Muscle of back (tissue), 11 donors: ENCODE data around the gene GPNMB. TPM values are rescaled to one million over a fixed set of nuclear protein-coding genes. Genes with fewer than 3 reads are reported as not detected.

Experiments
- DNase-seq, 3 donors: peaks; one replicate each; pipeline versions ENCODE4 v3.0.0 to v3.0.0-alpha.2; 2013
- polyA plus RNA-seq, 10 donors: library from polyadenylated mRNA; unstranded; fragments of 120-200 nt; gene quantifications; one replicate each; pipeline ENCODE4 v1.2.1, GENCODE V29; 2013; ENCODE audit not compliant: insufficient read length in 10 of 10

The GPNMB gene
- polyA plus RNA-seq, 10 donors: 23.4 to 98.8 (median 52.1) TPM

DNA sequence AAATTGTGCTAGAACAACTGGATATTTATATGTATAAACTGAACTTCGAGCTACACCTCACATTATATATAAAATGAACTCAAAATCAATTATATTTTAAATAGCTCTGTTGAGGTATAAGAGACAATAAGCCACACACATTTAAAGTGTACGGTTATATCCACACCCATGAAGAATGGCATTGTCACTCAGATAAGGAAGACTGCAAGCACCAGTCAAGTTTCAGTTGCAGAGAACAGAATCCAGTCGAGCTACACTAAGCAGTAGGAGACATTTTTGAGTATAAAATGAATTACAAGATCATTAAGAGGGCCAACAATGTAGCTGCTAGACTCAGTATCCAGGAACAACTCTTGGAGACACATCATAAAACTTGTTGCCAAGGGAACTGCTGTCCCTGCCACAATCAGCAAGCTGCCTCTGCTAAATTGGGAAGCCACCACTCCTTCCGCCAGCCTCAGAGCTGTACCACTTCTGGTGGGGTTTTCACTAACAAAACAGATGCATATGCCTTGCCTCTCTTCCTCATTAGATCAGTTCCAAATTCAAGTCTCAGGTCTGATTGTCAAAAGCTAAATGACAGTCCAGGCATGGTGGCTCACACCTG is 19.6 kb upstream of the GPNMB start:
- DNase-seq: no peak

DNA sequence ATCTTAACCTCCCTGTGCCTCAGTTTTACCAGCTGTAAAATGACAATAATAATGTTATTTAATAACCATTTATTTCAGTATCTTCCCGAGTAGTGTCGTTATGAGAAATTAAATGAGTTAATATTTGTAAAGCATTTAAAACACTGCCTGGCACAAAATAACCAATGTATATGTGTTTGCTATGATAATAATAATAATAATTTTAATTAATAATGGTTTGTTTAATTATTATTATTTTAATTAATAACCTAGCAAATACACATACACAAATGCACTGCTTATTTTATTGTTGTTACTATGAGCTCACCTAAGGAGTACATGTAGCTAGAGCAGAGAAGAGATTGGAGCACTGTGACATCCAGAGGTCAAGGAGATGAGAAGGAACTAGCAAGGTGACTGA is 18.2 kb upstream of the GPNMB start:
- DNase-seq: no peak

DNA sequence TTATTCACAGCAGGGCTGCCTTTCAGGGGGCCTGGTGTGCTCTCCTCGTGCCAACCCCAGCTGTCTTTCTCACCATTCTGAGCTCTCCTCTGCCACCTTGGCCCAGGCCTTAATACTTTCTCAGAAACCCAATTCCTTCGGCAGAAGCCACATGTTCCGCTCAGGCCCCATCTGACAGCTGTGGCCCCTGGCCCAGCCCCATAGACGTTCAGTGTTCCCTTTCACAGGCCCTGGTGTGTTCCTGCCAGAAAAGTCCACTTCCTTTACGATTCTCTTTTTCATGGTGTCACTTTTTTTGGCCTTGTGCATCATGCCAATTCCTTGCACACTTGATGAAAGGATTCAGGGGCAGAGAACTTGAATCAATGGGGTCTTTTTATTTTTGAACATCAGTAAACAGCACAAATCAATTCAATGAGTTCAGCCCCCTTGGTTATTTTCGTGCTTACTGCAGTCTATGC is 15.9 kb upstream of the GPNMB start:
- DNase-seq: no peak

DNA sequence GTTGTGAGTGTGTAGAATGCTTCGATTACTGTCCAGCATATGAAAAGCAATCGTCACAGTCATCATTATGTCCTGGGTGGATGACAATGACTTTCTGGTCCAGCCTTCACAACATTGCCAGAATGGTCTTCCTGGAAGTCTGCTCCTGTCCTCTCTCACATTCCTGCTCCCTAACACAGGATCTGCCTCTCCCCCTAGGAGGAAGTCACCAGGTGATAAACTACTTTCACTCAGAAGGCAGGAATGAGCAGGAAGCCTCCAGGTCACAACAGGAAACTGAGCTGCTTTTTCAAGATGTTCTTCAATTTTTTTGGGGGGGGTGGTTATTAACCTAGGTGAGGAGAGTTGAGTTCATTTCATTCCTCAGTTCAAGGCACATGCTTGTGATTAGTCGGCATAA is 13.6 kb upstream of the GPNMB start:
- no peak for DNase-seq

DNA sequence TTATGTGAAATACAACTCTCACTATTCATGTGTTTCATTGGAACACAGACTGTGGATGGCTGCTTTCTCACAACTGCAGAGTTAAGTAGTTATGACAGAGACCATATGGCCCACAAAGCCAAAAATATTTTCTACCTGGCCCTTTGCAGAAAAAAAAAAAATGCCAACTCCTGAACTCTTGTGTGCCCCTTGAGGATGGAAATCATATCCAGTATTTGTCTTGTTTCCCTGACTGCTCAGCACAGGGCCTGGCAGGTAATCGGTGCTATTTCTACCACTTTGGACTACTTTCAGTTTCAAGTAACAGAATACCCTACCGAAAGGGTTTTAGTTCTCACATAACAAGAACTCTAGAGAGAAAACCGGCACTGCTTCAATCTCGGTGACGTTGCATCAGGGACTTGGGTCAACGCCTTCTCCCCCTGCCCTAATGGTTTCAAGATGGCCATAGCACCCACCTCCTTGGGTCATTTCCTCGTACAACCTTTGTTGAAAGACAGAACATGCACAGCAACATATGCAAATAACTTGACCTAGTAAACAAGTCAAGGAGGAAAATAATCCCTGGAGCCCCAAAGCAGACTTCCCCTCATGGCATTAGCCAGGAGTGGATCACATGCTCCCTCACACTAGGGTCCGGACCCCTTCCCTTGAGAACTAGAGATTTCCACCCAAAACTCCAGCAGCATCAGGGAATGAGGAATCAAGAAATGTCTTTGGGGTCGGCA is 11.8 kb upstream of the GPNMB start:
- no peak for DNase-seq

DNA sequence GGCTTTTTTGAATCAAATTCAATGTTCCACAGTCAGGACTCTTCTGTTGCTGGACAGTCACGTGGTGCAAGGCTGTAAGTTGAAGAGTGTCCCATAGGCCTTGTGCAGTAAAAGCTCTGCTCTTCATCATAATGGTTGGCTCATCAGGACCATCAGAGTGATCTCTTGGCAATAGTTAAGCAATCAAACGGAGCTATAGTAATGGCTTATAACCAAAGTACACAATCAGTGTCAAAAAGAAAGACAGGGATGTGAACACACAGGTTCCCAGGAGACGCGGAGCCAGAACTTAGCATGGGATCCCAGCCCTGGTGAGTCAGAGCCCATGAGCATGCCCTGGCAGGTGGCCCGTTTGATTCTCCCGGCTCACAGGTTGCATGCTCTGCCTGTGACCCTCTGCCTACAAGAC is 10.8 kb upstream of the GPNMB start:
- DNase-seq: no peak

DNA sequence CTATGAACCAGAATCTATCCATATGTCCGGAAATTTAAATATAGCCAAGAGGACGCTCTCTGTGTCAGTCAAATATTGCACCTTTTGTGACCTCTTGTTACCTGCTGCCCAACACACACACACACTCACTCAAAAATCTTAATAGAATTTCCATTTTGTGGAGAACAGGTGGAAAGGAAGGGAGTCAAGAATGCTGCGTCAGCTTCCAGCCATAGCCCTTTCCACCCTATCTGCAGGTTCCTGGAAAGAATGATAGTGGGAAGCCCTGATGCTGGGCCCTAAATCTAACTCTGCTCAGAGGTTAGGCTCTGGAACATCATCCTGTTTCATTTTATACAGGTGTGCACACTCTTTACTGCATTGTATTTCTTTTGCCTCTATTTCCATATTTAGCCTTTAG is 9.6 kb upstream of the GPNMB start:
- no peak for DNase-seq

DNA sequence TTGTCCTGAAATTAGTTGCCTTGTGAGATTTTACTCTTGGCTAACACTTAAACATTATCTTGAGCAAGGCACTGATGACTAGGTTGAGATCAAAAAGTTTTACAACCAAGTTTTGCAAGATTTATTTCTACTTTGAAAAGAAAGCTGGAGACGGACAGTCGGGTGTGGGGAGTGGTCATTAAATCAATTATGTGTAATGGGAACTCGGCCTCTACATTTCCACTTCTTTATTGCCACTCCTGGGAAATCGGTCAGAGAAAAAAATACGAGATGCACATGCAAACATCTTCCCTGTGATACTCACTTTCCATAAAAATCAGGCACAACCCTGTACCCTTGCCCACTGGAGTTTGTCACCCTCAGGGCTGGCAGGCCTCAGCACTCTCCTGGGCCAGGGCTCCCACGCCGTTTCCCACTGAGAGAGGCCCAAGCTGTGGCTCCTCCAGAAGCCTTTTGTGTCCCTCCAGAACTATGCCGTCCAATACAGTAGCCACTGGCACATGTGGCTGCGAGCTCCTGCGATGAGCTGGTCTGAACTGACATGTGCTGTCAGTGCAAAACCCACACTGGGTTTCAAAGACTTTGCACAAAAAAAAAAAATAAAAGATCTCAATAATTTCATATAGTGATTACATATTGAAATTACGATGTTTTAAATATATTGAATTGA is 7.5 kb upstream of the GPNMB start:
- DNase-seq: no peak

DNA sequence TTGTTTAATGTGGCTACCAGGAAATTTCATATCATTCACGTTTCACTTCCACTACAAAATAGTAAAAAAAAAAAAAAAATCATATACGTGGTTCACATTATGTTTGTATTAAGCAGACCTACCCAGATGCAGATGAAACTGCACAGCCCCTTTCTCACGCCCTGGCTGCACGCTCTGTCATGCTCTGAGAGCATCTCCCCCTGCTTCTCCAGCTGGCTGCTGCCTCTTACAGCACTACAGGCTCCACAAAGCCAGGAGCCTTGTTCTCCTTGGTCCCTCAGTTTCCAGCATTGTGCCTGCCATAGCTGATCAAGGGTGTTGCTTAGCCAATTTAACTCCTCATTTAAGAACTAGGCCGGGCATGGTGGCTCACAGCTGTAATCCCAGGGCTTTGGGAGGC is 6.9 kb upstream of the GPNMB start:
- DNase-seq: no peak

DNA sequence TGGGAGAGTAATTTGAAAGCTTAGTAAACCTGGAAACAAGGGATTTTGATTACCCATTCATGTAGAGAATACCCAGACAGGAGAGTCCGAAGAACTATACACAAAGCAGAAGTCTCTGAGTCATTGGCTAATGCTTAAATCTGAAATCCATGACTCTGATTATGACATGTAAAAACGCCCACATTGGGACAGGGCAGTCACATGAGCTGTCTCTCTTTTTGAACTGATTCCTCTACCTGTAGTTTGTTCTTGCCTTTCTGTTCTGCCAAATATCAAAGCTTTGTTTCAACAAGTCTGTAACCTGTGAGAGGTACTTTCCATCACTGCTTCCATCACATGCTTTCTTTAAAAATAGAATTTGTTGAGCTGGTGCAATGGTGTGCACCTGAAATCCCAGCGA is 4.3 kb upstream of the GPNMB start:
- no peak for DNase-seq

DNA sequence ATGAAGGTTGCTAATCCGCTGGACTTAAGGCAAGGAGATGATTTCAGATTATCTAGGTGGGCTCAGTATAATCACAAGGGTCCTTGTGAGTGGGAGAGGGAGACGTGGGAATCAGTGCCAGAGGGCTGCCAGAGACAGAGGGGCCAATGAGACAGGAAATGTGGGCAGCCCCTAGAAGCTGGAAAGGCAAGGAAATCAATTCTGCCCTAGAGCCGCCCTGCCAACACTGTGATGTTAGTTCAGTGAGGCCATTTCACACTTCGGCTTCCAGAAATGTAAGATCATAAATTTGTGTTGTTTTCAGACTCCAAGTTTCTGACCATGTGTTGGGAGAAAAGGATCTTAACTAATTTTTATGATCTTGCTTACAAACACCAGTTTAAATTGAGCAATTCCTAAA is 3.6 kb upstream of the GPNMB start:
- DNase-seq: no peak

DNA sequence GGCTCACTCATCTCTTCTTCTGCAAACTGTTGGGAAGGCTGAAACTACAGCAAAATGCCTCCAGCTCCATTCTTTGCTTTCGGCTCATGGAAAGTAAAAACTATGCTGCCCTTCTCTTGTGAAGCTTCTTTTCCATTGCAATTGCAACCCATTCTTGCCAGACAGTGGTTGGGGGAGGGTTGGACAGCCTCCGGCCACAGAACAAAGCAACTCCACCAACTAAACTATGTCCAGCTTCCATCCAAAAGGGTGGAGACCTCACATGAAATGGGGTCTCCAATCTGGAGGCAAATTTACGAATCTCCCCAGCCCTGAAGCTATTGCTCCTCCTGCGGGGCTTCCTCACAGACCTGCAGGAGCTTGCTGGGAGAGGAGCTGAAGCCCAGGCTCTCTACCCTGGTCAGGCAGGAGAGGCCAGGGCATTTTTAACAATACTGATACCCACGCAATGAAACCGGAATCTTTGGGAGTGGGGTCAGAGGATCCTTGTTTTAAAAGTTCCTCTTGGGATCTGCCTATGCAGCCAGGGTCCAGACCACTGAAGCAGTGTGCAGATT is 549 bp downstream of the GPNMB start:
- peak in 2 of 3 donors; percentile 37 to 78 for DNase-seq

DNA sequence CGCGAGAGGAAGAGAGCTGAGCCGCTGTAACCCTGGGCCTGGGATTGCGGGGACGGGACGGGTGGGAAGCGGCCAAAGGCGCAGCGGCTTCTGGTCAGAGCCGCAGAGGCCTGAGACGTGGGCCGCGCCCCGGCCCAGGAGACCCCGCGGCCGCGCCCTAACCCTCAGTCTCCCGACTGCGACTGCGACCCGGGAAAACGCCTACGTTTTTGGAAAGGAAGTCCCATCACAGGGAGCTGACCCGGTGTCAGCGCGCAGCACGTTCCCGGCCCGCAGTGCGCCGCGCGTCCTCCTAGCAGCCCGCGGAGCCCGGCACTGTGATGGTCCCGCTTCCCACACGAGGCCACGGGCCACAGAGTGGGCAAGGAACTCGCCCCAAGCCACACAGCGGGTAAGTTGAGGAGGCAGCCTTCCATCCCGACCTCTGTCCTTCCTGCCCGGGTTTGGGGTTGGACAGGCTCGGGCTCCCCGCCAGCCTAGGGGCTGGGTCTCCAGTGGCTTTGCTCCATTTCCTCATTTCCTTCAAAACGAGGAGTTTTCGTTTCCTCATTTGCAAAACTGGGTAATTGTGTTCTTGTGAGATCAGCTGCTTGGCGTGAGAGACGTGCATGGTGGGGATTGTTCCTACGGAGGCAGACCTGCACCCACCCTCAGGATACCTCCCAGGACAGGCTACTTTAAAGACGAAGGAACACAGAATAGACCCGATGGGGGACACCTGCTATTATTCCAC is 1.2 kb downstream of the GPNMB start:
- DNase-seq: peak in 2 of 3 donors; percentile 54 to 81

DNA sequence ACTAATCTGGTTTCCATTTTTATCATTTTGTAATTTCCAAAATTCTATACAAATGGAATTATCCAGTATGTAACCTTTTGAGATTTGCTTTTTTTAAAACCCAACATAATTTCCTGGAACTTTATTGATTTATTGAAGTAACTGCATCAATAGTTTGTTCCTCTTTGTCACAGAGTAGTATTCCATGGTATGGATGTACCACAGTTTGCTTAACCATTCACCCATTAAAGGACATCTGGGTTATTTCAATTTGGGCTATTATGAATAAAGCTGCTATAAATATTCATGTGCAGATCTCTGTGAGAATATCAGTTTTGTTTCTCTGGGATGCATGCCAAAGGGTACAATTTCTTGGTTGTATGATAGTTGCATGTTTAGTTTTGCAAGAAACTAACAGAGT is 2.9 kb downstream of the GPNMB start:
- DNase-seq: no peak

DNA sequence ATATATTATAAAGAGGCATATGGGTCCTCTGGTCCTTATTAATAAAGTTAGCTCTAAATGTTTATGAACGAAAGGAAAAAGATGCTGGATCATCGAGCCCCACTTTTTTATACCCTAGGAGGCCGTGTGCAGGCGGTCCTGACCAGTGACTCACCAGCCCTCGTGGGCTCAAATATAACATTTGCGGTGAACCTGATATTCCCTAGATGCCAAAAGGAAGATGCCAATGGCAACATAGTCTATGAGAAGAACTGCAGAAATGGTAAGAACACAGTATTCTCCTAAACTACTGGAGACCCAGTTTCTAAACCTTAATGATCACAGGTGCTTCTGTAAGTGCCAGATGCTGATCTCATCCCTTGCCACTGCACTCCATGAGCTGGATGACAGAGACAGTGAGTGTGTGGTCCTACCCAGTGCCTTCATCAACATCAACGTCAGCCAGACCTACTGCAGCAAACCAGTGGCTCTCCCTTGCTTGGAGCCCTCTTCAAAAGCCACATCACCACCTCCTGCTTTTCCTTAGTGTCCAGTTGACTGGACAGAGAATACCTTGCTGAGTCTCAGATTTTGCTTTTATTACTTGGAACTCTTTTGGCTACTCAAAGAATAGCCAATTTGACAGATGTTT is 7.6 kb downstream of the GPNMB start:
- DNase-seq: no peak

DNA sequence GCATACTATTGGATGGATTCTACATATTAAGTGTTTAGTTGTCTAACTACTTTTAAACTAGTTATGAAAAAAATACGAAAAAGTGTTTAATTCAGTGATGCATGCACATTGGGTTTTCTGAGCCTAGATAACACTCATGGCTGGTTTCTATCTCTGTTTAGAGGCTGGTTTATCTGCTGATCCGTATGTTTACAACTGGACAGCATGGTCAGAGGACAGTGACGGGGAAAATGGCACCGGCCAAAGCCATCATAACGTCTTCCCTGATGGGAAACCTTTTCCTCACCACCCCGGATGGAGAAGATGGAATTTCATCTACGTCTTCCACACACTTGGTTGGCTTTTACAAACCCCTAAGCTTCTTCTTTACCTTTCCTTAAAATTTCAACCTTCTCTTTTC is 10.2 kb downstream of the GPNMB start:
- no peak for DNase-seq

DNA sequence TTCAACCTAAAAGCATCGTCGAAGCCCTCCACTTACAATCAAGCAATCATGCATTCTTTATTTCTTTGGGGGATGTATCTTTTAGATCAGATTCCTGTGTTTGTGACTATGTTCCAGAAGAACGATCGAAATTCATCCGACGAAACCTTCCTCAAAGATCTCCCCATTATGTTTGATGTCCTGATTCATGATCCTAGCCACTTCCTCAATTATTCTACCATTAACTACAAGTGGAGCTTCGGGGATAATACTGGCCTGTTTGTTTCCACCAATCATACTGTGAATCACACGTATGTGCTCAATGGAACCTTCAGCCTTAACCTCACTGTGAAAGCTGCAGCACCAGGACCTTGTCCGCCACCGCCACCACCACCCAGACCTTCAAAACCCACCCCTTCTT is 13.8 kb downstream of the GPNMB start:
- no peak for DNase-seq

DNA sequence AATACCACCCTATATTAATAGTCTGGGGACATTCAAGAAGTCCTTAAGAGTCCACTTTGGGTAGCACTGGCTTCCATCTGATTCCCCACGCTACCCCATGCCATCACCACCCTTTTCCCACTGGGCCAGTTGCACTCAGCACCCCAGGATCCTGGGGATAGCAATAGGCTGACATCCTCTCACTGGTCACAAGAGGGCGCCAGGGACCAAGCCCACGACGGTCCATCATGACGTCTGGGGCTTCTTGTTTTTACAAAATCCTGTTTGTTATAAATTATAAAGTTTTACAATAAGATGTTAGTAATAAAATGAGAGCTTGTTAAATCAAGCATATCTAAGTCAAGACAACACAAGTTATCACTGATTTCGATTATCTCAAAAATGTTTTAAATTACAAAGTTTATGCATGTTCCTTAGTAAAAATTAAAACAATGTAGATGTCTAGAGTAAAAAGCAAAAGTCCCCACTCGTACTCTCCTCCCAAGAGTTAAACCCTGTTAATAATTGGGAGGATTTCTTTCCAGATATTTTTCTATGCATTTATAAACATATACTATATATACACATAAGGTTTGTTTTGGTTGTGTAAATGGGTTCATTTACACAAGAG is 15.4 kb downstream of the GPNMB start:
- DNase-seq: peak in 2 of 3 donors; percentile 54 to 76

DNA sequence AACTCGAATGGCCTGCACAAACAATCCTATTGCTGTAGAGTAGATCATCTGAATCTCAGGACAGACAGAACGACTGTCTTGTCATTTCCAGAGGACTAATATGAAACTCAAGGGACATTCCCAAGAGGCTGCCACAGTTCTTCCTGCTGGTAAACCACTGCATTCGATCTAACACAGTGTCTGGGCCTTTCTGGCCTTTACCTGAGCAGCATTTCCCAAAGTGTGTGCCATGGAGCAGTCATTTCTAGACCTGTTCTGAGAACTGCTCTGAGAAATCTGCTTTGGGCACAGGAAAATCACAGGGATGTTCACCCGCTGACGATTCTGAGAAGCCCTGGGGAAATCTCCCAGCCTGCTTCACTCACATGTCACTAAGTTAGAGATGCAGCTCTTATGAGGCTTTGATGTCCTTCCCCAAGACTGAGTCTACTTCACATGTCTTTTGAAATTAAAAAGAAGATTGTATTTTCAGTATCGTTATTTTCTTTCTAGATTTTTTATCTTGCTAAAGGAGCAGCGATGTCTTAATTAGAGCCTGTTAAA is 18.4 kb downstream of the GPNMB start:
- DNase-seq: no peak

DNA sequence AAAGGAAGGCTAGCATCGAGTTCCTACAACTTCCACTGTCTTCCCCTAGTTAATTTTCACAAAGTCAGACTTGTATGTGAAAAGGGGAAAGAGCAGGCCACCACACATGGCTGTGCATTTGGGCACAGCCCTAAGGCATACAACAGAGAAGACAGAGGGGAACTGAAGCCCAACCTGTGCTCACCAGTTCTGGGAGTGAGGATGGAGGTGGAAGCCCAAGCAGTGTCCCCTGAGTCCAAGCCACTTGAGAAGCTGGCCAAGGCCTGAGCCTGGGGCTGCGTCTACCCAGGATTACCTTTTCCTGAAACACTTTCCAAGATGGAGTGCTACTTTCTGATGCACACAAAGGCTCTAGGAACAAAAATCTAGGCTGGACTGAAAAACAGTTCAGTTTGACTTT is 20.3 kb downstream of the GPNMB start:
- DNase-seq: no peak

DNA sequence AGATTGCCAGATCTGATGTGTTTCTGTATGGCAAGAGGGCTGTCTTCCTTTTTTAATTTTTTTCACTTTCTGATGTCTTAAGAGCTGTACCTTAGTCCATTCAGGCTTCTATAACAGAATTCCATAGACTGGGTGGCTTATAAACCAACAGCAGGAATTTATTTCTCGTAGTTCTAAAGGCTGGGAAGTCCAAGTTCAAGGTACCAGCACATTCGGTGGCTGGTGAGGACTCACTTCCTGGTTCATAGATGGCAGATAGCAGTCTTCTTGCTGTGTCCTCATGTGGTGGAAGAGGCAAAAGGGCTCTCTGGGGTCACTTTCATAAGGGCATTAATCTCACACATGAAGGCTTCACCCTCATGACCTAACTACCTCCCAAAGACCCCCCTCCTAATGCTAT is 20.8 kb downstream of the GPNMB start:
- no peak for DNase-seq
